HL-60 (cell line): ENCODE data around the gene MYO1D.
"Not testable (repeated sequence)": the region's sequence is repeated elsewhere in the genome, so short reads cannot be mapped to it uniquely, and the experiment has no call there.

Experiments
- DNase-seq, 2 experiments: peaks; one replicate each; pipeline ENCODE4 v3.0.0-alpha.2; 2010 to 2020; ENCODE audit warnings: low read depth in 1 of 2, low spot score in 1 of 2
- H3K27ac ChIP-seq: fragments of 250-450 bp; sonication (Bioruptor Pico); replicated peaks from 2 replicates; pipeline ENCODE4 v1.5.1; 2020; ENCODE audit warnings: mild to moderate bottlenecking, moderate library complexity
- H3K27me3 ChIP-seq: fragments of 250-450 bp; sonication (Bioruptor Pico); 2 replicates; pipeline ENCODE4 v1.5.1; 2021; ENCODE audit warnings: mild to moderate bottlenecking, moderate library complexity; ENCODE audit not compliant: insufficient read depth, poor library complexity, severe bottlenecking
- H3K4me3 ChIP-seq: replicated peaks from 2 replicates; pipeline ENCODE4 v1.5.1; 2011; ENCODE audit warnings: mild to moderate bottlenecking, control low read depth, low read length; ENCODE audit not compliant: insufficient read depth
- GABPA ChIP-seq: IDR thresholded peaks from 2 replicates; pipeline ENCODE4 v1.6.1; 2012; ENCODE audit warnings: low read depth
- POLR2AphosphoS5 ChIP-seq: IDR thresholded peaks from 2 replicates; pipeline ENCODE4 v1.6.1; 2012; ENCODE audit warnings: low read depth
- REST ChIP-seq: IDR thresholded peaks from 2 replicates; pipeline ENCODE4 v1.6.1; 2012; ENCODE audit warnings: low read depth; ENCODE audit not compliant: insufficient replicate concordance
- SPI1 ChIP-seq: IDR thresholded peaks from 2 replicates; pipeline ENCODE4 v1.6.1; 2012; ENCODE audit warnings: low read depth, mild to moderate bottlenecking, borderline replicate concordance
- TF ChIP-seq, protein P1 (sequence below): IDR thresholded peaks from one replicate; pipeline ENCODE4 v1.5.1; 2011; ENCODE audit warnings: low read length, control low read depth, inconsistent platforms; ENCODE audit not compliant: insufficient read depth

The MYO1D gene

GRCh38 chr17:32920293-32920692, 43.4 kb upstream of the MYO1D start:
- Histone ChIP-seq H3K27me3 (no peaks in the 10 kb centered on the region), H3K4me3 (no peak overlapping the region), H3K27ac (no peak overlapping the region)
- TF ChIP-seq, protein P1, sequence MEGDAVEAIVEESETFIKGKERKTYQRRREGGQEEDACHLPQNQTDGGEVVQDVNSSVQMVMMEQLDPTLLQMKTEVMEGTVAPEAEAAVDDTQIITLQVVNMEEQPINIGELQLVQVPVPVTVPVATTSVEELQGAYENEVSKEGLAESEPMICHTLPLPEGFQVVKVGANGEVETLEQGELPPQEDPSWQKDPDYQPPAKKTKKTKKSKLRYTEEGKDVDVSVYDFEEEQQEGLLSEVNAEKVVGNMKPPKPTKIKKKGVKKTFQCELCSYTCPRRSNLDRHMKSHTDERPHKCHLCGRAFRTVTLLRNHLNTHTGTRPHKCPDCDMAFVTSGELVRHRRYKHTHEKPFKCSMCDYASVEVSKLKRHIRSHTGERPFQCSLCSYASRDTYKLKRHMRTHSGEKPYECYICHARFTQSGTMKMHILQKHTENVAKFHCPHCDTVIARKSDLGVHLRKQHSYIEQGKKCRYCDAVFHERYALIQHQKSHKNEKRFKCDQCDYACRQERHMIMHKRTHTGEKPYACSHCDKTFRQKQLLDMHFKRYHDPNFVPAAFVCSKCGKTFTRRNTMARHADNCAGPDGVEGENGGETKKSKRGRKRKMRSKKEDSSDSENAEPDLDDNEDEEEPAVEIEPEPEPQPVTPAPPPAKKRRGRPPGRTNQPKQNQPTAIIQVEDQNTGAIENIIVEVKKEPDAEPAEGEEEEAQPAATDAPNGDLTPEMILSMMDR: no peak
- TF ChIP-seq GABPA (no peak), REST (no peak), SPI1 (no peak), POLR2AphosphoS5 (no peak)
- DNase-seq: no peak

DNA sequence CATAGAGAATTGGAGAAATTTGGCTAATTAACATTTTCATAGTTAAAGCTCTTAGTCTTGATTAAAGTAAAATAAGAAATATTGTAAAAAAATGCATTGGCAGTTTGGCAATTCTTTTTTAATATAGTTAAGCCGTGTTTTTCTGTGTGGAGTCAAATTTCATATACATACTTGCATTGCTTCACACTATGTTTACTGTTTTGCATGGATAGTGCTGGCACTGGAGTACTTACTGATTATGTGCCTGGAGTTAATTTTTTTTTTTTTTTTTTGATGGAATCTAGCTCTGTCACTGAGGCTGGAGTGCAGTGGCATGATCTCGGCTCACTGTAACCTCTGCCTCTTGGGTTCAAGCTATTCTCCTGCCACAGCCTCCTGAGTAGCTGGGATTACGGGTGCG, 43.0 kb upstream of the MYO1D start:
- not testable (repeated sequence) for H3K27me3 ChIP-seq, H3K27ac ChIP-seq, DNase-seq

GRCh38 chr17:32917842-32918241, 40.9 kb upstream of the MYO1D start:
- DNase-seq: no peak
- H3K27ac ChIP-seq: no peak overlapping the region
- H3K27me3 ChIP-seq: no peaks in the 10 kb centered on the region
- no peak for TF ChIP-seq REST
- TF ChIP-seq, protein P1: no peak
- no peak for TF ChIP-seq GABPA
- TF ChIP-seq POLR2AphosphoS5: no peak
- TF ChIP-seq SPI1: no peak
- no peak overlapping the region for H3K4me3 ChIP-seq

More for the DNA sequence above, 43.0 kb upstream of the MYO1D start:
- H3K4me3 ChIP-seq: not testable (repeated sequence)

GRCh38 chr17:32917081-32917480, 40.2 kb upstream of the MYO1D start:
- Histone ChIP-seq H3K27me3 (no peaks in the 10 kb centered on the region), H3K27ac (no peak overlapping the region), H3K4me3 (no peak overlapping the region)
- TF ChIP-seq, protein P1: no peak
- TF ChIP-seq SPI1 (no peak), REST (no peak), GABPA (no peak), POLR2AphosphoS5 (no peak)
- DNase-seq: no peak
